Progenitor cell of endocrine pancreas (in vitro differentiated cells): ENCODE measurements around the gene ROCK2. TPM values are rescaled to one million over a fixed set of nuclear protein-coding genes. Genes with fewer than 3 reads are reported as not detected.

Source experiments
- DNase-seq: peaks from one replicate; pipeline ENCODE4 v3.0.0; 2021; ENCODE audit warnings: low spot score; ENCODE audit not compliant: unreplicated experiment
- H3K27ac Mint-ChIP-seq: 2 replicates; pipeline ENCODE4 v1.8.0; 2021; ENCODE audit warnings: mild to moderate bottlenecking, moderate library complexity, mixed read lengths
- H3K27me3 Mint-ChIP-seq: 2 replicates; pipeline ENCODE4 v1.8.0; 2021; ENCODE audit warnings: mixed read lengths
- H3K36me3 Mint-ChIP-seq: 2 replicates; pipeline ENCODE4 v1.8.0; 2022; ENCODE audit warnings: mixed read lengths; ENCODE audit not compliant: insufficient read depth
- H3K4me1 Mint-ChIP-seq: 2 replicates; pipeline ENCODE4 v1.8.0; 2021; ENCODE audit warnings: low read depth, mixed read lengths
- H3K4me3 Mint-ChIP-seq: 2 replicates; pipeline ENCODE4 v1.8.0; 2021; ENCODE audit warnings: low read depth, mild to moderate bottlenecking, moderate library complexity, mixed read lengths
- H3K9me3 Mint-ChIP-seq: 2 replicates; pipeline ENCODE4 v1.8.0; 2021; ENCODE audit warnings: low read depth, mixed read lengths
- CTCF ChIP-seq: fragments of 200-600 bp; sonication (generic); IDR thresholded peaks from one replicate; pipeline ENCODE4 v1.5.0; 2021; ENCODE audit warnings: antibody characterized with exemption, mild to moderate bottlenecking; ENCODE audit not compliant: unreplicated experiment
- total RNA-seq: library from RNA; stranded (reverse); gene quantifications from 2 replicates; pipeline ENCODE4 v1.2.1, GENCODE V29; 2021

The ROCK2 gene
- total RNA-seq, 1 donor from 2014 or later, result 43.8 TPM

GRCh38 chr2:11239666-11240462 is 104.6 kb downstream of the ROCK2 start:
- H3K9me3 Mint-ChIP-seq, result no peaks in the 10 kb centered on the region
- peaks cover 5% of the 10 kb centered on the region for H3K4me1 Mint-ChIP-seq
- DNase-seq, result no peak
- H3K27ac Mint-ChIP-seq, result no peak overlapping the region
- peaks cover 7% of the 10 kb centered on the region for H3K36me3 Mint-ChIP-seq
- H3K4me3 Mint-ChIP-seq, result no peak overlapping the region
- no peaks in the 10 kb centered on the region for H3K27me3 Mint-ChIP-seq
- TF ChIP-seq CTCF, result no peak

- TF ChIP-seq CTCF, result no peak
- peaks cover 5% of the 10 kb centered on the region for H3K4me1 Mint-ChIP-seq
- no peak overlapping the region for H3K4me3 Mint-ChIP-seq
- H3K36me3 Mint-ChIP-seq, result peaks cover 7% of the 10 kb centered on the region
- DNase-seq, result no peak
- H3K9me3 Mint-ChIP-seq, result no peaks in the 10 kb centered on the region
- no peaks in the 10 kb centered on the region for H3K27me3 Mint-ChIP-seq
- H3K27ac Mint-ChIP-seq, result no peak overlapping the region
Observed at GRCh38 chr2:11239147-11239546, 105.3 kb downstream of the ROCK2 start.

GRCh38 chr2:11237122-11237521 is 107.3 kb downstream of the ROCK2 start:
- H3K27me3 Mint-ChIP-seq, result no peaks in the 10 kb centered on the region
- DNase-seq, result no peak
- H3K4me3 Mint-ChIP-seq, result no peak overlapping the region
- no peak for TF ChIP-seq CTCF
- peaks cover 4% of the 10 kb centered on the region for H3K36me3 Mint-ChIP-seq
- no peaks in the 10 kb centered on the region for H3K9me3 Mint-ChIP-seq
- no peak overlapping the region for H3K27ac Mint-ChIP-seq
- H3K4me1 Mint-ChIP-seq, result peaks cover 5% of the 10 kb centered on the region

DNA sequence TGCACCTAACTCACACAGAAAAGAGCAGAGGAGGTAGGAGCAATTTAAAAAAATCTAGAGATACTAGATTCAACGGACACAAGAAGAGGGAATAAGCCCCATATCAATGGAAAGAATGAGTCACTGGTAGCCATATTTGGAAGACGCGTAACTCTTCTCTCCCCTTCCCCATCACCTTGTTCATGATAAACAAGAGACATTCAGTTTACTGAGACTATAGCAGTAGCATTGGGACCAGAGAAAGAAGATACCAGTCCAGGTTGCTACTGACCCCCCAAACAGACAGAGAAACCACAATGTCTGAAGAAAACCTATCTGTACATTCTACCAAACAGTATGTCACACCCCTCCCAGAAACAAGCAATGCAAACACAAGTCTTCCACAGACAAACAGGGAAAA is 108.1 kb downstream of the ROCK2 start:
- H3K27ac Mint-ChIP-seq, result no peak overlapping the region
- H3K4me1 Mint-ChIP-seq, result peaks cover 5% of the 10 kb centered on the region
- DNase-seq, result no peak
- TF ChIP-seq CTCF, result no peak
- no peak overlapping the region for H3K4me3 Mint-ChIP-seq
- no peaks in the 10 kb centered on the region for H3K27me3 Mint-ChIP-seq
- peaks cover 4% of the 10 kb centered on the region for H3K36me3 Mint-ChIP-seq
- H3K9me3 Mint-ChIP-seq, result no peaks in the 10 kb centered on the region

- Mint-ChIP-seq H3K36me3 (peaks cover 3% of the 10 kb centered on the region), H3K27me3 (no peaks in the 10 kb centered on the region), H3K4me3 (no peak overlapping the region)
Observed at GRCh38 chr2:11235583-11235982, 108.9 kb downstream of the ROCK2 start.

More at GRCh38 chr2:11235583-11235982, 108.9 kb downstream of the ROCK2 start:
- no peak for DNase-seq
- Mint-ChIP-seq H3K9me3 (no peaks in the 10 kb centered on the region), H3K27ac (no peak overlapping the region), H3K4me1 (peaks cover 5% of the 10 kb centered on the region)
- TF ChIP-seq CTCF, result no peak
